ENCODE measurements around the gene GPR146. TPM values are rescaled to one million over a fixed set of nuclear protein-coding genes. Genes with fewer than 3 reads are reported as not detected.

Gene GPR146
- total and polyA plus RNA-seq, 2 of the 4 experiments (the other 2 are of a cell fraction): 2.2 to 3.4 TPM

GRCh38 chr7:1064581-1064980 lies 20.2 kb downstream of the GPR146 start:
- H3K36me3 ChIP-seq (ENCODE audit: control insufficient read depth, insufficient read depth, low read length): no peaks in the 10 kb centered on the region
- intact Hi-C loops (cut with micrococcal nuclease) (loop anchor here (2.0 kb wide), 1 partner anchor 156 kb away; no protein-coding TSS in a partner anchor), in situ Hi-C loops (cut with MboI; ENCODE audit: low sequenced_read_pairs) (loop anchor here (5.0 kb wide), 1 partner anchor 72 kb away; no protein-coding TSS in a partner anchor), dilution Hi-C loops (cut with HindIII; ENCODE audit: low sequenced_read_pairs, unreplicated experiment) (no loop called here)
- H3K4me2 ChIP-seq (ENCODE audit: low read depth, low read length): no peak overlapping the region
- H3K79me1 ChIP-seq (ENCODE audit: low read depth in 1 of 2, low read length in 2 of 2): peaks cover 0 to 9% of the 10 kb centered on the region in 2 experiments; a peak in 1 of 4 replicates
- CTCF ChIA-PET: interaction anchor here (1.2 to 3.5 kb wide), 3 partner anchors 22 to 73 kb away, joined by 3 to 60 read pairs (median 6); a partner anchor contains a TSS
- H3K4ac ChIP-seq (ENCODE audit: low read depth, low read length): no peak overlapping the region
- H3K9me3 ChIP-seq (ENCODE audit: control insufficient read depth, insufficient read depth, low read length): no peaks in the 10 kb centered on the region
- H3K4me3 ChIP-seq (ENCODE audit: insufficient read depth, low read depth, low read length): no peak overlapping the region
- no peak overlapping the region for H2AK5ac ChIP-seq (ENCODE audit: low read depth, low read length)
- no peak overlapping the region for H2BK20ac ChIP-seq (ENCODE audit: low read depth, low read length)
- H2BK120ac ChIP-seq (ENCODE audit: low read depth, low read length): no peak overlapping the region
- H3K9me1 ChIP-seq (ENCODE audit: insufficient read depth, low read length): no peaks in the 10 kb centered on the region
- TF ChIP-seq CEBPB (IDR thresholded peaks at IDR 0.05; ENCODE audit: low read depth, low read length) (no peak), FOS (IDR thresholded peaks at IDR 0.05; ENCODE audit: low read depth, low read length) (no peak)
- H4K8ac ChIP-seq (ENCODE audit: low read depth in 2 of 2, low read length in 2 of 2): no peak overlapping the region
- no peak overlapping the region for H3K56ac ChIP-seq (ENCODE audit: extremely low read depth, insufficient read depth, low read length)
- no peak overlapping the region for H4K91ac ChIP-seq (ENCODE audit: insufficient read depth, low read depth, low read length)
- no peak overlapping the region for H2AK9ac ChIP-seq (replicated peaks; ENCODE audit: low read depth, low read length, poor library complexity)
- no peak overlapping the region for H4K5ac ChIP-seq (ENCODE audit: low read depth, low read length)
- no peak for ATAC-seq (ENCODE audit: low read depth)
- no peak overlapping the region for H2BK5ac ChIP-seq (ENCODE audit: low read depth, low read length, poor library complexity, severe bottlenecking)
- no peak overlapping the region for H3K23ac ChIP-seq (ENCODE audit: low read depth, low read length)
- H3K4me1 ChIP-seq (ENCODE audit: control insufficient read depth, insufficient read depth, low read length): peaks cover 4% of the 10 kb centered on the region; the same call in 1 of the 2 replicates
- H2AFZ ChIP-seq (replicated peaks; ENCODE audit: low read length, poor library complexity): no peak overlapping the region
- H4K20me1 ChIP-seq (ENCODE audit: insufficient read depth, low read length): peaks cover 41% of the 10 kb centered on the region
- no peaks in the 10 kb centered on the region; the same call in 1 of the 2 replicates for H3K27me3 ChIP-seq (ENCODE audit: control insufficient read depth, insufficient read depth, low read length)
- BruUV-seq (replicated peaks): no TSS peak
- WGBS, 2 experiments (ENCODE audit: extremely low coverage in 2 of 2, insufficient read length in 1 of 2): no CpG with 5 or more reads among the region's 13 CpGs
- H3K18ac ChIP-seq (ENCODE audit: low read depth, low read length): no peak overlapping the region
- no peak overlapping the region for H2BK15ac ChIP-seq (ENCODE audit: low read depth, low read length)
- H3K9ac ChIP-seq (ENCODE audit: low read depth, low read length): no peak overlapping the region
- H3K14ac ChIP-seq (replicated peaks; ENCODE audit: low read depth, low read length): no peak overlapping the region
- POLR2A ChIA-PET (ENCODE audit: unreplicated experiment): no interaction called here
- DNase-seq: no peak
- no peak overlapping the region for H3K27ac ChIP-seq (ENCODE audit: insufficient read depth, low read length)
